NB4 (cell line): Measurements from ENCODE around the gene TNRC6A.

ENCODE experiments used
- DNase-seq: peaks from one replicate; pipeline ENCODE4 v3.0.0; 2010; ENCODE audit warnings: low read depth
- H3K4me3 ChIP-seq: one replicate; pipeline ENCODE4 v1.5.1; 2011; ENCODE audit warnings: mild to moderate bottlenecking, low read depth, low read length, moderate library complexity
- CTCF ChIP-seq: IDR thresholded peaks from one replicate; pipeline ENCODE4 v1.5.1; 2012; ENCODE audit warnings: low read depth, low read length
- MAX ChIP-seq: IDR thresholded peaks from 2 replicates; pipeline ENCODE4 v1.6.1; 2011; ENCODE audit warnings: low read depth, low read length
- MYC ChIP-seq: IDR thresholded peaks from 2 replicates; pipeline ENCODE4 v1.6.1; 2011; ENCODE audit warnings: low read depth, low read length
- POLR2A ChIP-seq: IDR thresholded peaks from 2 replicates; pipeline ENCODE4 v1.6.1; 2011; ENCODE audit warnings: mild to moderate bottlenecking; ENCODE audit not compliant: insufficient read length; ENCODE audit errors: extremely low read depth

Gene TNRC6A

GRCh38 chr16:24861461-24861860 lies 132.0 kb downstream of the TNRC6A start:
- TF ChIP-seq POLR2A (no peak), MYC (no peak), MAX (no peak), CTCF (no peak)
- H3K4me3 ChIP-seq = no peak overlapping the region
- no peak for DNase-seq

- H3K4me3 ChIP-seq = no peak overlapping the region
- TF ChIP-seq MAX (no peak), MYC (no peak), CTCF (no peak), POLR2A (no peak)
- no peak for DNase-seq
Measured at GRCh38 chr16:24863582-24864437, 134.4 kb downstream of the TNRC6A start.

GRCh38 chr16:24869033-24869432 lies 139.6 kb downstream of the TNRC6A start:
- no peak overlapping the region for H3K4me3 ChIP-seq
- no peak for TF ChIP-seq MAX
- TF ChIP-seq CTCF = no peak
- no peak for TF ChIP-seq MYC
- TF ChIP-seq POLR2A = no peak
- DNase-seq = no peak

GRCh38 chr16:24871891-24872290 lies 142.4 kb downstream of the TNRC6A start:
- H3K4me3 ChIP-seq = no peak overlapping the region
- no peak for DNase-seq
- TF ChIP-seq MAX (no peak), POLR2A (no peak), MYC (no peak), CTCF (no peak)

GRCh38 chr16:24873028-24873427 lies 143.6 kb downstream of the TNRC6A start:
- H3K4me3 ChIP-seq = no peak overlapping the region
- TF ChIP-seq POLR2A = no peak
- no peak for TF ChIP-seq CTCF
- no peak for TF ChIP-seq MAX
- no peak for TF ChIP-seq MYC
- DNase-seq = no peak
